ENCODE measurements around the gene RBMS1. TPM values are rescaled to one million over a fixed set of nuclear protein-coding genes. Genes with fewer than 3 reads are reported as not detected.
A peak's percentile ranks its signal among the peaks of the same experiment; 100 is the strongest.

Gene RBMS1
- total RNA-seq, 1 donor from 2014 or later = 148 TPM

- no peak for FAIRE-seq
These were observed 6.3 kb upstream of the RBMS1 start for GRCh38 chr2:160499865-160500264.

GRCh38 chr2:160498137-160498536 is 4.5 kb upstream of the RBMS1 start:
- peaks cover 6% of the 10 kb centered on the region for H3K4me1 ChIP-seq (ENCODE audit: insufficient read depth, low read length)
- peaks cover 2% of the 10 kb centered on the region for H3K9me3 Mint-ChIP-seq (ENCODE audit: unreplicated experiment)
- H2AFZ ChIP-seq (ENCODE audit: low read depth, low read length) = no peak overlapping the region
- H3K27me3 Mint-ChIP-seq (ENCODE audit: low read depth, unreplicated experiment) = peaks cover 2% of the 10 kb centered on the region
- TF ChIP-seq CTCF (IDR thresholded peaks at IDR 0.05; ENCODE audit: insufficient read depth, low read depth, low read length) (no peak), EZH2 (IDR thresholded peaks at IDR 0.05; ENCODE audit: insufficient read depth, low read length) (no peak)
- no peak overlapping the region for H3K4me2 ChIP-seq (ENCODE audit: low read length)
- no peaks in the 10 kb centered on the region for H3K27me3 ChIP-seq (ENCODE audit: insufficient read depth, low read length)
- no peaks in the 10 kb centered on the region for H3K36me3 Mint-ChIP-seq (ENCODE audit: low read depth, unreplicated experiment)
- FAIRE-seq = no peak
- H3K79me2 ChIP-seq (ENCODE audit: insufficient read depth, low read length) = peaks cover 5% of the 10 kb centered on the region
- peaks cover 6% of the 10 kb centered on the region for H3K4me1 Mint-ChIP-seq (ENCODE audit: low read depth, unreplicated experiment)
- no peak overlapping the region for H3K27ac ChIP-seq (ENCODE audit: low read depth, low read length)
- no peak for DNase-seq (ENCODE audit: low read depth)
- H3K4me3 Mint-ChIP-seq (ENCODE audit: unreplicated experiment) = no peak overlapping the region
- no peak overlapping the region for H3K9ac ChIP-seq (ENCODE audit: low read length)
- H3K36me3 ChIP-seq (ENCODE audit: insufficient read depth, low read length) = no peaks in the 10 kb centered on the region
- no peaks in the 10 kb centered on the region for H3K9me3 ChIP-seq (ENCODE audit: insufficient read depth, low read depth, low read length)
- no peak overlapping the region for H3K27ac Mint-ChIP-seq (ENCODE audit: unreplicated experiment)
- no peak overlapping the region for H3K4me3 ChIP-seq (ENCODE audit: insufficient read depth, low read depth, low read length)
- no peaks in the 10 kb centered on the region for H4K20me1 ChIP-seq (ENCODE audit: insufficient read depth, low read length)

More at GRCh38 chr2:160499865-160500264, 6.3 kb upstream of the RBMS1 start:
- H3K27me3 ChIP-seq (ENCODE audit: insufficient read depth, low read length) = no peaks in the 10 kb centered on the region
- Mint-ChIP-seq H3K4me1 (ENCODE audit: low read depth, unreplicated experiment) (peaks cover 6% of the 10 kb centered on the region), H3K4me3 (ENCODE audit: unreplicated experiment) (no peak overlapping the region), H3K36me3 (ENCODE audit: low read depth, unreplicated experiment) (no peaks in the 10 kb centered on the region), H3K27me3 (ENCODE audit: low read depth, unreplicated experiment) (peaks cover 2% of the 10 kb centered on the region), H3K9me3 (ENCODE audit: unreplicated experiment) (peaks cover 2% of the 10 kb centered on the region), H3K27ac (ENCODE audit: unreplicated experiment) (no peak overlapping the region)
- H3K27ac ChIP-seq (ENCODE audit: low read depth, low read length) = no peak overlapping the region
- H3K4me1 ChIP-seq (ENCODE audit: insufficient read depth, low read length) = no peaks in the 10 kb centered on the region
- H3K36me3 ChIP-seq (ENCODE audit: insufficient read depth, low read length) = no peaks in the 10 kb centered on the region
- TF ChIP-seq EZH2 (IDR thresholded peaks at IDR 0.05; ENCODE audit: insufficient read depth, low read length) (no peak), CTCF (IDR thresholded peaks at IDR 0.05; ENCODE audit: insufficient read depth, low read depth, low read length) (no peak)
- H2AFZ ChIP-seq (ENCODE audit: low read depth, low read length) = no peak overlapping the region
- no peaks in the 10 kb centered on the region for H3K79me2 ChIP-seq (ENCODE audit: insufficient read depth, low read length)
- no peaks in the 10 kb centered on the region for H4K20me1 ChIP-seq (ENCODE audit: insufficient read depth, low read length)
- no peaks in the 10 kb centered on the region for H3K9me3 ChIP-seq (ENCODE audit: insufficient read depth, low read depth, low read length)
- H3K4me3 ChIP-seq (ENCODE audit: insufficient read depth, low read depth, low read length) = no peak overlapping the region
- no peak for DNase-seq (ENCODE audit: low read depth)
- H3K4me2 ChIP-seq (ENCODE audit: low read length) = no peak overlapping the region
- no peak overlapping the region for H3K9ac ChIP-seq (ENCODE audit: low read length)

GRCh38 chr2:160494201-160494644 is 616 bp upstream of the RBMS1 start:
- no peak for FAIRE-seq
- no peaks in the 10 kb centered on the region for H3K36me3 ChIP-seq (ENCODE audit: insufficient read depth, low read length)
- H3K9me3 ChIP-seq (ENCODE audit: insufficient read depth, low read depth, low read length) = no peaks in the 10 kb centered on the region
- Mint-ChIP-seq H3K36me3 (ENCODE audit: low read depth, unreplicated experiment) (no peaks in the 10 kb centered on the region), H3K27me3 (ENCODE audit: low read depth, unreplicated experiment) (no peaks in the 10 kb centered on the region), H3K4me1 (ENCODE audit: low read depth, unreplicated experiment) (peaks cover 12% of the 10 kb centered on the region), H3K4me3 (ENCODE audit: unreplicated experiment) (peak overlapping the region; percentile 86), H3K27ac (ENCODE audit: unreplicated experiment) (peak overlapping the region; percentile 84), H3K9me3 (ENCODE audit: unreplicated experiment) (no peaks in the 10 kb centered on the region)
- TF ChIP-seq EZH2 (IDR thresholded peaks at IDR 0.05; ENCODE audit: insufficient read depth, low read length) (no peak), CTCF (IDR thresholded peaks at IDR 0.05; ENCODE audit: insufficient read depth, low read depth, low read length) (no peak)
- peak overlapping the region; percentile 91 for H3K9ac ChIP-seq (ENCODE audit: low read length)
- peak; percentile 4 for DNase-seq (ENCODE audit: low read depth)
- peak overlapping the region; percentile 54 for H3K27ac ChIP-seq (ENCODE audit: low read depth, low read length)
- peak overlapping the region; percentile 62 for H2AFZ ChIP-seq (ENCODE audit: low read depth, low read length)
- no peaks in the 10 kb centered on the region for H3K27me3 ChIP-seq (ENCODE audit: insufficient read depth, low read length)
- H3K4me2 ChIP-seq (ENCODE audit: low read length) = peak overlapping the region; percentile 98
- H3K79me2 ChIP-seq (ENCODE audit: insufficient read depth, low read length) = peaks cover 44% of the 10 kb centered on the region
- peaks cover 6% of the 10 kb centered on the region for H3K4me1 ChIP-seq (ENCODE audit: insufficient read depth, low read length)
- H4K20me1 ChIP-seq (ENCODE audit: insufficient read depth, low read length) = peaks cover 8% of the 10 kb centered on the region
- H3K4me3 ChIP-seq (ENCODE audit: insufficient read depth, low read depth, low read length) = peak overlapping the region; percentile 89
